Left lung (tissue), 10 donors: Measurements from ENCODE around the gene PAPSS1. TPM values are rescaled to one million over a fixed set of nuclear protein-coding genes. Genes with fewer than 3 reads are reported as not detected.
"Not testable (repeated sequence)": the region's sequence is repeated elsewhere in the genome, so short reads cannot be mapped to it uniquely, and the experiment has no call there.

Experiments used
- ATAC-seq: fragments of 200-7000 bp; cut with Tn5 transposase; one replicate; pipeline ENCODE4 v1.9.1; 2020; ENCODE audit warnings: moderate library complexity
- DNase-seq, 4 donors: peaks; one replicate each; pipeline ENCODE4 v3.0.0-alpha.2; 2013 to 2020
- H3K27ac ChIP-seq, 2 donors: fragments of 200-600 bp; sonication (generic) in 1 of 2; one replicate each; pipeline versions ENCODE4 v1.5.0 to v1.8.0; 2020 to 2021
- H3K27me3 ChIP-seq, 2 donors: fragments of 200-600 bp; sonication (generic) in 1 of 2; one replicate each; pipeline versions ENCODE4 v1.5.0 to v1.8.0; 2020 to 2021
- H3K36me3 ChIP-seq, 2 donors: fragments of 200-600 bp; sonication (generic) in 1 of 2; one replicate each; pipeline versions ENCODE4 v1.5.0 to v1.8.0; 2020 to 2021
- H3K4me1 ChIP-seq, 2 donors: fragments of 200-600 bp; one replicate each; pipeline ENCODE4 v1.8.0; 2021
- H3K4me3 ChIP-seq, 2 donors: fragments of 200-600 bp; sonication (generic) in 1 of 2; one replicate each; pipeline versions ENCODE4 v1.5.0 to v1.8.0; 2020 to 2021; ENCODE audit warnings: mild to moderate bottlenecking in 1 of 2
- H3K9me3 ChIP-seq, 2 donors: fragments of 200-600 bp; sonication (generic) in 1 of 2; one replicate each; pipeline versions ENCODE4 v1.5.0 to v1.8.0; 2020 to 2021
- intact Hi-C, 2 donors: fragments of 100-400 bp; cut with DNase I; formaldehyde crosslinking; loops; one replicate each; pipeline versions ENCODE4 v1.11.2 to v1.14.2; 2022
- polyA plus RNA-seq, 6 donors: library from polyadenylated mRNA; unstranded; fragments of 120-200 nt; gene quantifications; one replicate each; pipeline ENCODE4 v1.2.1, GENCODE V29; 2013; ENCODE audit not compliant: insufficient read length in 6 of 6
- total RNA-seq, 2 donors: library from RNA; stranded (reverse); fragmentation: NEBNext Ultra II Directional; extraction: Animal tissue kit (Norgen Biotek cat#: 25700); gene quantifications; one replicate each; pipeline ENCODE4 v1.2.1, GENCODE V29; 2021
- TF ChIP-seq, protein P1 (sequence below), 2 donors: fragments of 200-600 bp; sonication (generic) in 1 of 2; IDR thresholded peaks; one replicate each; pipeline versions ENCODE4 v1.5.0 to v1.8.0; 2021; ENCODE audit warnings: antibody characterized with exemption in 2 of 2
- donor health status: DM: no; HTN: yes; CAD: no.
- donor health status: DM: no; HTN: no; CAD: no.

The PAPSS1 gene
- total and polyA plus RNA-seq, 8 donors: 57.5 to 85.3 (median 70.6) TPM

DNA sequence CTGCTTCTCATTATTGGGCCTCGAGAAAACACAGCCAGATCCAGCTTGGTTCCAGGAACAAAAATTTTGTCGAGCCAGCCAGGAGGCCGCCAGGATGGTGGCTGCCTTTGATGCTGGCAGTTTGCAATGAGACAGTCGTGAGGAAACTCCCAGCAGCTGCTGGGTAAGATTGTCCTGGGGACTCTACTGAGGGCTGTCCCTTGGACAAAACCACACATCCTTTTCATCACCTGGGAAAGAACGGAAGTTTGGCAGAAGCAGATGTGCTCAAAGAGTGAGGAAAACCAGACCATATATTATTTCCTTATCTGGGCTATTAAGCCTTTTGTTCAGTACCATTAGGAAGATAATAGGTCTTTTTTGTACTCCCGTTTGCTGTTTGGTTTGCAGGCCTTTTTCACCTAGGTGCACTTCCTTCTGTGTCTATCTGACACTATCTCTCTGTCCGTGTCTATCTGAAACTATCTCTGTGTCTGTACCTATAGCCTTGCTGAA lies 13.4 kb upstream of the PAPSS1 start:
- intact Hi-C loops: no loop called here
- TF ChIP-seq, protein P1, sequence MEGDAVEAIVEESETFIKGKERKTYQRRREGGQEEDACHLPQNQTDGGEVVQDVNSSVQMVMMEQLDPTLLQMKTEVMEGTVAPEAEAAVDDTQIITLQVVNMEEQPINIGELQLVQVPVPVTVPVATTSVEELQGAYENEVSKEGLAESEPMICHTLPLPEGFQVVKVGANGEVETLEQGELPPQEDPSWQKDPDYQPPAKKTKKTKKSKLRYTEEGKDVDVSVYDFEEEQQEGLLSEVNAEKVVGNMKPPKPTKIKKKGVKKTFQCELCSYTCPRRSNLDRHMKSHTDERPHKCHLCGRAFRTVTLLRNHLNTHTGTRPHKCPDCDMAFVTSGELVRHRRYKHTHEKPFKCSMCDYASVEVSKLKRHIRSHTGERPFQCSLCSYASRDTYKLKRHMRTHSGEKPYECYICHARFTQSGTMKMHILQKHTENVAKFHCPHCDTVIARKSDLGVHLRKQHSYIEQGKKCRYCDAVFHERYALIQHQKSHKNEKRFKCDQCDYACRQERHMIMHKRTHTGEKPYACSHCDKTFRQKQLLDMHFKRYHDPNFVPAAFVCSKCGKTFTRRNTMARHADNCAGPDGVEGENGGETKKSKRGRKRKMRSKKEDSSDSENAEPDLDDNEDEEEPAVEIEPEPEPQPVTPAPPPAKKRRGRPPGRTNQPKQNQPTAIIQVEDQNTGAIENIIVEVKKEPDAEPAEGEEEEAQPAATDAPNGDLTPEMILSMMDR (IDR thresholded peaks at IDR 0.05): no peak
- H3K4me3 ChIP-seq: no peak overlapping the region
- DNase-seq (no peak), ATAC-seq (no peak)
- no peaks in the 10 kb centered on the region for H3K9me3 ChIP-seq
- H3K27ac ChIP-seq: no peak overlapping the region
- H3K36me3 ChIP-seq: no peaks in the 10 kb centered on the region
- no peaks in the 10 kb centered on the region for H3K4me1 ChIP-seq
- H3K27me3 ChIP-seq: no peaks in the 10 kb centered on the region

DNA sequence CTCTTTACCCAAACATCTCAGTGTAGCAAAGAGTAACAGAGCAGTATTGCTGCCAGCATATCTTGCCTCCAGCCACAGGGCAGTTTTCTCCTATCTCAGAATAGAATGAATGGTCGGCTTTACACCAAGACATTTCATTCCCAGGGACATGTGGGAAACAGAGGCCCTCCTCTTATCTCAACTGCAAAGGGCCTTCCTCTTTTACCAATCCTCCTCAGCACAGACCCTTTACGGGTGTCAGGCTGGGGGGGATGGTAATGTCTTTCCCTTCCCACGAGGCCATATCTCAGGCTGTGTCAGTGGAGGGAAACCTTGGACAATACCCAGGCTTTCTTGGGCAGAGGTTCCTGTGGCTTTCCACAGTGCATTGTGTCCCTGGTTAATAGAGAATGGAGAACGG lies 9.0 kb upstream of the PAPSS1 start:
- H3K4me3 ChIP-seq, H3K36me3 ChIP-seq, H3K9me3 ChIP-seq, H3K27me3 ChIP-seq, H3K4me1 ChIP-seq, ATAC-seq, intact Hi-C loops, DNase-seq, H3K27ac ChIP-seq: not testable (repeated sequence)

DNA sequence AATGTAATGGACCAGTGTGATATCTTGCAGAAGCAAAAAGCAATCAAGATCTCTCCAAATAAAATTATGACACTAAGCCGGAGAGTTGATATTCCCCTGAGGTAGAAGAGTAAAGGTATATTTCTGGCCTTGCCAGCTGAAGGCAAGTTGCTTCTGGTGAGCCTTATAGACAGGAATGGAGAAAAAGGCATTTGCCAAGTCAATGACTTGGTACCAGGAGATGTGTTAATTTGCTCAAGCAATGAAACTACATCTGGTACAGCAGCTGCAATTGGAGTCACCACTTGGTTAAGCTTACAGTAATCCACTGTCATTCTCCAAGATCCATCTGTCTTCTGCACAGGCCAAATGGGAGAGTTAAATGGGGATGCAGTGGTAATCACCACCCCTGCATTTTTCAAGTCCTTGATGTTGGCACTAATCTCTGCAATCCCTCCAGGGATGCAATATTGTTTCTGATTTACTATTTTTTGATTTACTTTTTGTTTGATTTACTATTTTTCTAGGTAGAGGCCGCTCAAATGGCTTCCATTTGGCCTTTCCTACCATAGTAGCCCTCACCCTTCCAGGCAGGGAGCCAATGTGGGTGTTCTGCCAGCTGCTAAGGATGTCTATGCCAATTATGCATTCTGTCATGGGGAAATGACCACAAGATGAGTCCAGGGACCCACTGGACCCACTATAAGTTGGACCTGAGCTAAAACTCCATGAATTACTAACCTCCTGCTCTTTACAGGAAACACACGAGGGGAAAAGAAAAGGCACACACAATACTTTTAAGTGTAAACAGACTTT lies 6.3 kb upstream of the PAPSS1 start:
- H3K36me3 ChIP-seq, H3K27ac ChIP-seq, H3K4me3 ChIP-seq, H3K27me3 ChIP-seq, ATAC-seq, intact Hi-C loops, DNase-seq, H3K9me3 ChIP-seq, H3K4me1 ChIP-seq: not testable (repeated sequence)

DNA sequence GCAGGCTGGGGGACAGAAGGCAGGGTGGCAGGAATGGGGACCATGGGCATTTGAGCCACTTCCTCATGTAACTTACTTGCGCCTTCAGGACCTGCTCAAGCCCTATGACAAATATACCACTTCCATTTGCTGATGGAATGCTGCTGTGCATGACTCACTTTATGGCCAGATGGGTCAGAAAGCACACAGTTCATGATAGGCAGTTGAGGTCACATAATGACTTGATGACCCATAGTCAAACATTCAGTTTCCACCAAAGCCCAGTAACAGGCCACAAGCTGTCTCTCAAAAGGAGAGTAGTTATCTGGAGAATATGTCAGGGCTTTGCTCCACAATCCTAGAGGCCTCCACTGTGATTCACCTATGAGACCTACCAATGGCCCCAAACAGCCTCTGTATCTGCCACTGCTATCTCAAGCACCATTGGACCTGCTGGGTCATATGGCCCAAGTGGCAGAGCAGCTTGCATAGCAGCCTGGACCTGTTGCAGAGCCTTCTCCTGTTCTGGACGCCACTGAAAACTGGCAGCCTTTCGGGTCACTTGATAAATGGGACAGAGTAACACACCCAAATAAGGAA lies 5.3 kb upstream of the PAPSS1 start:
- Histone ChIP-seq H3K4me3 (no peak overlapping the region), H3K9me3 (no peaks in the 10 kb centered on the region), H3K36me3 (no peaks in the 10 kb centered on the region), H3K4me1 (peaks cover 0 to 6% of the 10 kb centered on the region in 2 donors), H3K27me3 (no peaks in the 10 kb centered on the region), H3K27ac (no peak overlapping the region)
- ATAC-seq (no peak), DNase-seq (no peak)
- TF ChIP-seq, protein P1 (IDR thresholded peaks at IDR 0.05): no peak
- intact Hi-C loops: no loop called here

DNA sequence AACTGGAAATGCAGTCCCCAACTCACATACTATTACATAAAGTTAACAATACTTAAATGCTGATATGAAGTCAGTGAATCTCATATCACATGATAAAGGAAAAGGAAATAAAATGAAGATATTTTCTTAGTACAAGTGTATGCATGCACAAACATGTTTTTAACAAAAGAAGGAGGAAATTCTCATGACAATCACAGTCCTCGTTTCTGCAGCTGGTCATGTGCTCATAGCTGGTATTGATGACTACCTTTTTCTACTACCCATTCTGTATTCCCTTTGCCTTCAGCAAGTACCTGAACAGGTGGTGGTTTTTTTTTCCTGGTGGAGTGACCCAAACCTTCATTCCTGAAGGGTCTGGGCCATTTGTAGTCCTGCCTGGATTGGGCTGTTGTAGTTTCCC lies 3.3 kb upstream of the PAPSS1 start:
- ATAC-seq, H3K9me3 ChIP-seq, H3K27me3 ChIP-seq, DNase-seq, H3K36me3 ChIP-seq, H3K27ac ChIP-seq, H3K4me3 ChIP-seq, intact Hi-C loops: not testable (repeated sequence)
- peaks cover 0 to 15% of the 10 kb centered on the region in 2 donors for H3K4me1 ChIP-seq

DNA sequence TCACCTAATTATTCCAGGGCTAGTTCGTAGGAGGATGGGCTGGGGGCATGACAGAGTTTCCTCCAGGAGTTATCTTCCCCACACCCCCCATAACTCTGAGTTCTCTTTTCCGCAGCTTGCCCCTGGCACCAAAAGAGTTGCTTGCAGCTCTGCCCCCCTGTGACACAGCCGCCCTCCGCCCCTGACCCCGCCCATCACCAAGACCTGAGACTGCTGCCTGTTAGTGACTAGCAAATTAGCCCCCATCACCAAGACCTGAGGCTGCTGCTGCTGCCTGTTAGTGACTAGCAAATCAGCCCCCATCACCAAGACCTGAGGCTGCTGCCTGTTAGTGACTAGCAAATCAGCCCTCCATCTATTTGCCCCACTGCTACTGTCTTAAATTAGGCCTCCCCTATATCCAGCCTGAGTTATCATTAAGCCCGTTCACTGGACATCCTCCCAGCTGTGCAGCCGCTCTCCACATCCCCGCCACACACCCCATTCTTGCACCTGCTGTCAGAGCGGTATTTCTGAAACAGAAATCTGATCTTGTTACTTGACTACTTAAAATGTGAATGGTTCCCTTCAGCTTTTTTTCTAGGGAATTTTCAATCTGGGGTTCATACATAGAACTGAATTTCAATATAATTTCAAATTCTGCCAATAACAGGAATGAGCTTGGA lies 1.5 kb upstream of the PAPSS1 start:
- no peaks in the 10 kb centered on the region for H3K27me3 ChIP-seq
- no peaks in the 10 kb centered on the region for H3K9me3 ChIP-seq
- peak overlapping the region; percentile 94 to 96 for H3K4me3 ChIP-seq
- DNase-seq (peak in 1 of 4 donors; percentile 77), ATAC-seq (no peak)
- intact Hi-C loops: no loop called here
- H3K27ac ChIP-seq: no peak overlapping the region
- H3K4me1 ChIP-seq: peaks cover 0 to 27% of the 10 kb centered on the region in 2 donors
- no peaks in the 10 kb centered on the region for H3K36me3 ChIP-seq
- TF ChIP-seq, protein P1 (IDR thresholded peaks at IDR 0.05): no peak
